A549 (cell line): Measurements from ENCODE around the gene GATA2.

Source experiments
- BHLHE40 ChIP-seq: IDR thresholded peaks from 2 replicates; pipeline ENCODE4 v1.6.1; 2012; ENCODE audit warnings: low read depth, low read length, inconsistent platforms
- ELK1 ChIP-seq: fragments of 150-350 bp; IDR thresholded peaks from 2 replicates; pipeline ENCODE4 v1.6.1; 2014; ENCODE audit warnings: low read depth, mild to moderate bottlenecking, low read length
- EP300 ChIP-seq, 2 experiments: fragments of >200 bp; sonication (Bioruptor Twin); formaldehyde crosslinking; IDR thresholded peaks; 2 replicates in 1 of 2; 3 replicates in 1 of 2; pipeline ENCODE4 v1.6.1; 2016 to 2017
- ESRRA ChIP-seq: fragments of 150-350 bp; IDR thresholded peaks from 2 replicates; pipeline ENCODE4 v1.6.1; 2014; ENCODE audit warnings: mild to moderate bottlenecking, low read length, borderline replicate concordance
- MAZ ChIP-seq: fragments of 150-350 bp; IDR thresholded peaks from 2 replicates; pipeline ENCODE4 v1.6.1; 2014; ENCODE audit warnings: antibody characterized with exemption, low read depth, low read length, borderline replicate concordance
- MYC ChIP-seq: IDR thresholded peaks from 2 replicates; pipeline ENCODE4 v1.6.1; 2012; ENCODE audit warnings: mild to moderate bottlenecking, inconsistent platforms, low read length, improper control_type of control experiment, borderline replicate concordance
- PBX3 ChIP-seq: IDR thresholded peaks from 2 replicates; pipeline ENCODE4 v1.6.1; 2012
- POLR2A ChIP-seq: IDR thresholded peaks from 2 replicates; pipeline ENCODE4 v1.6.1; 2012; ENCODE audit warnings: mild to moderate bottlenecking, low read length
- REST ChIP-seq: fragments of 200-600 bp; sonication (generic); IDR thresholded peaks from 2 replicates; pipeline ENCODE4 v1.6.1; 2016; ENCODE audit warnings: antibody characterized with exemption, mild to moderate bottlenecking, moderate library complexity
- TF ChIP-seq, protein P1 (sequence below): fragments of >200 bp; sonication (Bioruptor Twin); formaldehyde crosslinking; IDR thresholded peaks from 3 replicates; pipeline ENCODE4 v1.5.1; 2016
- TF ChIP-seq, protein P2 (sequence below): fragments of 450-650 bp; IDR thresholded peaks from 2 replicates; pipeline ENCODE4 v1.6.1; 2014; ENCODE audit warnings: antibody characterized with exemption

DNA sequence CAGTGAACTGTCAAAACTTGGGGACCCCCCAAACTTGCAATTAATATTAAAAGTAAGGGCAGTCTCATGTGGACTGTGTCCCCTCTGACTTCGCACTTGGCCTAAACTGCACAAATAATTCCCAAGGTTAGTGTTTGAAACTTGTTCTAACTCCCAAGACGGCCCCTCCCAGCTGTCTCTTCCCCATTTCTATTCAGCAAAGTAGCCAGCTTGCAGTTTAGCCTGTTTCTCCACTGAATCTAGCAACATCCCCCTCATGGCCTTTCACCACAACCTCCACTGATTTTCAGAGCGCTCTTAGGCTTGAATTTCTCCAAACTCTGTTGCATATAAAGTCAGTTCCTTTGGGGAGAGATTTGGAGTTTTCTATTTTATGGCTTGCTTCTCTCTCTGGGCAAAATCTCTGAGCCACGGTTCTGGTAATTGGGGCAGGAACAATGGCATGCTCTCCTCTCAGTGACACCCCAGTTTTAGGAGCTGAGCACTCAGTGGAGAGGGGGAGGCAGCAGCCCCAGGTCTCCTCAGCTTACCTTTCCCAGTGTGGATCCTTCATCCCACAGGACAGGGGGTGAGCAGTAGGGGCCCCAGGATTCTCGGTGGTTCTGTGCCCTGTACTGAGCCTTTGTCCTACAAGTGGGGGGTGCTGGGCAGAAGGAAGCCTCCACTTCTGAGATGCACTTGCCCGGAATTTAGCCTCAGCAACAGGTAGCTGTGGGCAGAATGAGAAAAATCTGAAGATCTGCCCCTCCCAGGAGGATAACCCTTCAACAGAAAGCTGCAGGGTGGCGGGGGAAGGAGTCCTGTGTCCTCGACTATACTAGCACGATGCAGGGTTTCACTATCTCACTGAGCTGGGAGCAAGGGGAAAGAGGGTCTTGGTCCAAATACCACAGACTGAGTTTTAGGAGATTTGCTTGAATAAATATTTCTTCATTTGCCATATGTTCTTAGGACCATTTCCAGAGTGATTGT is 39.3 kb upstream of the GATA2 start:
- no peak for TF ChIP-seq EP300 (IDR thresholded peaks at IDR 0.05)
- no peak for TF ChIP-seq BHLHE40
- TF ChIP-seq, protein P1, sequence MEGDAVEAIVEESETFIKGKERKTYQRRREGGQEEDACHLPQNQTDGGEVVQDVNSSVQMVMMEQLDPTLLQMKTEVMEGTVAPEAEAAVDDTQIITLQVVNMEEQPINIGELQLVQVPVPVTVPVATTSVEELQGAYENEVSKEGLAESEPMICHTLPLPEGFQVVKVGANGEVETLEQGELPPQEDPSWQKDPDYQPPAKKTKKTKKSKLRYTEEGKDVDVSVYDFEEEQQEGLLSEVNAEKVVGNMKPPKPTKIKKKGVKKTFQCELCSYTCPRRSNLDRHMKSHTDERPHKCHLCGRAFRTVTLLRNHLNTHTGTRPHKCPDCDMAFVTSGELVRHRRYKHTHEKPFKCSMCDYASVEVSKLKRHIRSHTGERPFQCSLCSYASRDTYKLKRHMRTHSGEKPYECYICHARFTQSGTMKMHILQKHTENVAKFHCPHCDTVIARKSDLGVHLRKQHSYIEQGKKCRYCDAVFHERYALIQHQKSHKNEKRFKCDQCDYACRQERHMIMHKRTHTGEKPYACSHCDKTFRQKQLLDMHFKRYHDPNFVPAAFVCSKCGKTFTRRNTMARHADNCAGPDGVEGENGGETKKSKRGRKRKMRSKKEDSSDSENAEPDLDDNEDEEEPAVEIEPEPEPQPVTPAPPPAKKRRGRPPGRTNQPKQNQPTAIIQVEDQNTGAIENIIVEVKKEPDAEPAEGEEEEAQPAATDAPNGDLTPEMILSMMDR, result no peak
- no peak for TF ChIP-seq POLR2A
- no peak for TF ChIP-seq MAZ
- TF ChIP-seq ESRRA, result no peak
- TF ChIP-seq PBX3, result no peak
- no peak for TF ChIP-seq MYC
- no peak for TF ChIP-seq REST
- TF ChIP-seq, protein P2, sequence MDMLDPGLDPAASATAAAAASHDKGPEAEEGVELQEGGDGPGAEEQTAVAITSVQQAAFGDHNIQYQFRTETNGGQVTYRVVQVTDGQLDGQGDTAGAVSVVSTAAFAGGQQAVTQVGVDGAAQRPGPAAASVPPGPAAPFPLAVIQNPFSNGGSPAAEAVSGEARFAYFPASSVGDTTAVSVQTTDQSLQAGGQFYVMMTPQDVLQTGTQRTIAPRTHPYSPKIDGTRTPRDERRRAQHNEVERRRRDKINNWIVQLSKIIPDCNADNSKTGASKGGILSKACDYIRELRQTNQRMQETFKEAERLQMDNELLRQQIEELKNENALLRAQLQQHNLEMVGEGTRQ, result no peak
- TF ChIP-seq ELK1, result no peak
